Smooth muscle cell (in vitro differentiated cells): ENCODE measurements around the gene PKD1. TPM values are rescaled to one million over a fixed set of nuclear protein-coding genes. Genes with fewer than 3 reads are reported as not detected.

Experiments
- DNase-seq: peaks from one replicate; lab custom pipeline; 2025; ENCODE audit not compliant: unreplicated experiment; lab: John Stamatoyannopoulos, UW
- H2AFZ ChIP-seq: fragments of 200-600 bp; sonication (generic); 2 replicates; pipeline ENCODE4 v1.6.0; 2016; ENCODE audit warnings: antibody characterized with exemption, low read depth, mild to moderate bottlenecking
- H3F3A ChIP-seq: fragments of 200-600 bp; sonication (generic); 2 replicates; pipeline ENCODE4 v1.6.0; 2017; ENCODE audit warnings: antibody characterized with exemption, low read depth
- H3K27ac ChIP-seq: fragments of 200-600 bp; sonication (generic); 2 replicates; pipeline ENCODE4 v1.5.1; 2016; ENCODE audit warnings: low read depth, mild to moderate bottlenecking
- H3K27me3 ChIP-seq: fragments of 200-600 bp; sonication (generic); 2 replicates; pipeline ENCODE4 v1.6.1; 2016; ENCODE audit warnings: low read depth, mild to moderate bottlenecking
- H3K36me3 ChIP-seq: fragments of 200-600 bp; sonication (generic); 2 replicates; pipeline ENCODE4 v1.5.1; 2016; ENCODE audit warnings: low read depth
- H3K4me1 ChIP-seq: fragments of 200-600 bp; sonication (generic); 2 replicates; pipeline ENCODE4 v1.5.1; 2016; ENCODE audit warnings: low read depth
- H3K4me2 ChIP-seq: fragments of 200-600 bp; sonication (generic); 2 replicates; pipeline ENCODE4 v1.6.0; 2016; ENCODE audit warnings: mild to moderate bottlenecking
- H3K4me3 ChIP-seq: fragments of 200-600 bp; sonication (generic); 2 replicates; pipeline ENCODE4 v1.5.1; 2016; ENCODE audit warnings: mild to moderate bottlenecking
- H3K79me2 ChIP-seq: fragments of 200-600 bp; sonication (generic); 2 replicates; pipeline ENCODE4 v1.6.0; 2016; ENCODE audit warnings: low read depth, mild to moderate bottlenecking
- H3K9ac ChIP-seq: fragments of 200-600 bp; sonication (generic); 2 replicates; pipeline ENCODE4 v1.6.0; 2016; ENCODE audit warnings: low read depth
- H3K9me3 ChIP-seq: fragments of 200-600 bp; sonication (generic); replicated peaks from 2 replicates; pipeline ENCODE4 v1.5.1; 2016; ENCODE audit warnings: low read depth
- H4K20me1 ChIP-seq: fragments of 200-600 bp; sonication (generic); 2 replicates; pipeline ENCODE4 v1.6.0; 2016; ENCODE audit warnings: low read depth
- WGBS: methylation state at CpG from one replicate; pipeline ENCODE4 v1.1.7; 2016; ENCODE audit warnings: low lambda C conversion rate; 5-methylcytosine and 5-hydroxymethylcytosine counted together
- polyA plus RNA-seq: library from polyadenylated mRNA; unstranded; fragments of >200 nt; fragmentation: Nextera tagmentation; extraction: Ambion mirVana; gene quantifications from 2 replicates; pipeline ENCODE4 v1.2.1, GENCODE V29; 2016
- total RNA-seq: library from RNA; depleted of rRNA; stranded (reverse); fragments of >200 nt; gene quantifications from 2 replicates; pipeline ENCODE4 v1.2.3, GENCODE V29; 2014
- TF ChIP-seq, protein P1 (sequence below): fragments of 200-600 bp; sonication (generic); IDR thresholded peaks from 2 replicates; pipeline ENCODE4 v1.5.1; 2017; ENCODE audit warnings: borderline replicate concordance, mild to moderate bottlenecking, antibody characterized with exemption; ENCODE audit not compliant: insufficient read depth, poor library complexity, severe bottlenecking

Gene PKD1
- total and polyA plus RNA-seq, 2 experiments from 2014 or later = 47.9 to 70.1 TPM

DNA sequence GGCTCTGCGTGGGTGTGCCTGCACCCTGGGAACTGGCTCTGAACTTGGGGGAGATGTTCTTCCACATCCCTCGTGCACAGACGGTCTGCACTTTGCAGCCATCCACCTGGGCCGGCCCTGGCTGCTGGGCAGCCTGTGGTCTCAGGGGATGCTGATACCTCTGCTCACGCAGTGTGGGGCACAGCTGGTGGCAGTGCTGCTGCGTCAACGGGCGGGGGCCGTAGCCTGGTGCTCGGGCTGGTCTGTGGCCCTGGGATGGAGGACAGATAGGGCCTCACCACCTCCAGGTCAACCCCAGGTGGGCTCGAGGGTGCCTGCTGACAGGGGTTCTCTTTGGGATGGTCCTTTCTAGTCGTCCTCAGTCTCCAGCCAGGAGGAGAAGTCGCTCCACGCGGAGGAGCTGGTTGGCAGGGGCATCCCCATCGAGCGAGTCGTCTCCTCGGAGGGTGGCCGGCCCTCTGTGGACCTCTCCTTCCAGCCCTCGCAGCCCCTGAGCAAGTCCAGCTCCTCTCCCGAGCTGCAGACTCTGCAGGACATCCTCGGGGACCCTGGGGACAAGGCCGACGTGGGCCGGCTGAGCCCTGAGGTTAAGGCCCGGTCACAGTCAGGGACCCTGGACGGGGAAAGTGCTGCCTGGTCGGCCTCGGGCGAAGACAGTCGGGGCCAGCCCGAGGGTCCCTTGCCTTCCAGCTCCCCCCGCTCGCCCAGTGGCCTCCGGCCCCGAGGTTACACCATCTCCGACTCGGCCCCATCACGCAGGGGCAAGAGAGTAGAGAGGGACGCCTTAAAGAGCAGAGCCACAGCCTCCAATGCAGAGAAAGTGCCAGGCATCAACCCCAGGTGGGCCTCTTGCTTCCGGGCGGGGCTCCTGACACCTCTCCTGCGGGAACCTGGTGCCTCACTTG is 51.6 kb downstream of the PKD1 start:
- Histone ChIP-seq H3K79me2 (no peaks in the 10 kb centered on the region), H3K9me3 (no peaks in the 10 kb centered on the region), H2AFZ (no peak overlapping the region), H3K27ac (no peak overlapping the region), H3K4me3 (no peak overlapping the region), H3K36me3 (no peaks in the 10 kb centered on the region), H3K27me3 (no peaks in the 10 kb centered on the region), H3K9ac (no peak overlapping the region), H3K4me1 (no peaks in the 10 kb centered on the region), H3F3A (no peaks in the 10 kb centered on the region), H3K4me2 (no peak overlapping the region), H4K20me1 (peaks cover 11% of the 10 kb centered on the region)
- WGBS = 94% methylated on average over 44 of the region's 44 CpGs
- TF ChIP-seq, protein P1, sequence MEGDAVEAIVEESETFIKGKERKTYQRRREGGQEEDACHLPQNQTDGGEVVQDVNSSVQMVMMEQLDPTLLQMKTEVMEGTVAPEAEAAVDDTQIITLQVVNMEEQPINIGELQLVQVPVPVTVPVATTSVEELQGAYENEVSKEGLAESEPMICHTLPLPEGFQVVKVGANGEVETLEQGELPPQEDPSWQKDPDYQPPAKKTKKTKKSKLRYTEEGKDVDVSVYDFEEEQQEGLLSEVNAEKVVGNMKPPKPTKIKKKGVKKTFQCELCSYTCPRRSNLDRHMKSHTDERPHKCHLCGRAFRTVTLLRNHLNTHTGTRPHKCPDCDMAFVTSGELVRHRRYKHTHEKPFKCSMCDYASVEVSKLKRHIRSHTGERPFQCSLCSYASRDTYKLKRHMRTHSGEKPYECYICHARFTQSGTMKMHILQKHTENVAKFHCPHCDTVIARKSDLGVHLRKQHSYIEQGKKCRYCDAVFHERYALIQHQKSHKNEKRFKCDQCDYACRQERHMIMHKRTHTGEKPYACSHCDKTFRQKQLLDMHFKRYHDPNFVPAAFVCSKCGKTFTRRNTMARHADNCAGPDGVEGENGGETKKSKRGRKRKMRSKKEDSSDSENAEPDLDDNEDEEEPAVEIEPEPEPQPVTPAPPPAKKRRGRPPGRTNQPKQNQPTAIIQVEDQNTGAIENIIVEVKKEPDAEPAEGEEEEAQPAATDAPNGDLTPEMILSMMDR = no peak
- no peak for DNase-seq

DNA sequence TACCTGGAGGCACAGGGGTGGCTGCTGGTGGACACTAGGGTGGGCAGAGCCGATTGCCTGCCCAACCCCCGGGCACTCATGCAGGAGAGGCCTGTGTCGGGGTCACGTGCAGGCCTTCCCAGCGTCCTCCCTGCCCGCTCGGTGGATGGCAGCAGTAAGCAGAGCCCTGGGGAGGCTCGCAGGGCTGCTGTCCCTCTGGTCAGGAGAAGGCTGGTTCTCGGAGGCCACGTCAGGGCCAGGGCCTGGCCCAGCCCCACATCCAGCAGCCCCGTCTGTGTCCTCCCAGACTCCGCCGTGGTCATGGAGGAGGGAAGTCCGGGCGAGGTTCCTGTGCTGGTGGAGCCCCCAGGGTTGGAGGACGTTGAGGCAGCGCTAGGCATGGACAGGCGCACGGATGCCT is 52.3 kb downstream of the PKD1 start:
- DNase-seq = no peak
- TF ChIP-seq, protein P1 = no peak
- no peaks in the 10 kb centered on the region for H3K79me2 ChIP-seq
- H3K36me3 ChIP-seq = no peaks in the 10 kb centered on the region
- H3K27ac ChIP-seq = no peak overlapping the region
- H2AFZ ChIP-seq = no peak overlapping the region
- no peaks in the 10 kb centered on the region for H3K27me3 ChIP-seq
- no peaks in the 10 kb centered on the region for H3F3A ChIP-seq
- no peaks in the 10 kb centered on the region for H3K4me1 ChIP-seq
- H3K9me3 ChIP-seq = no peaks in the 10 kb centered on the region
- H4K20me1 ChIP-seq = peaks cover 5% of the 10 kb centered on the region
- no peak overlapping the region for H3K9ac ChIP-seq
- H3K4me3 ChIP-seq = no peak overlapping the region
- H3K4me2 ChIP-seq = no peak overlapping the region
- 93% methylated on average over 19 of the region's 19 CpGs for WGBS

DNA sequence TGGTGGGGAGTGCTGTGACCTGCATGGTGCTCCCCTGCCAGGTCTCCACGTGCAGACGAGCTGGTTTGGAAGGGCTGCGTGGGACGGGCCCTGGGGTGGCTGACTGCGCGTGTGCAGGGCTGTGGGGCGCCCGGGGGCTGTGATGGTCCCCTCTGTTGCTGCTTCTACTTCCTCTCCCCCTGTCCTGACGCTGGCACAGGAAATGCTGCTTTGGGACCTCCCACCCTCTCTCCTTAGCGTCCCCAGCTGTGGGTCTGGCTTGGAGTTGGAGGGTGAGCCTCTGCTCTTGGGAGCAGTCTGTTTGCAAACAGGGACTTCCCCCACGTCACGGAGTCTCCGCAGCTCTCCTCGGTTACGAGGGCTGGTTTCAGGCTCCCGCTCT is 52.7 kb downstream of the PKD1 start:
- H2AFZ ChIP-seq = no peak overlapping the region
- no peaks in the 10 kb centered on the region for H3K9me3 ChIP-seq
- no peak for DNase-seq
- H3K79me2 ChIP-seq = no peaks in the 10 kb centered on the region
- no peaks in the 10 kb centered on the region for H3K36me3 ChIP-seq
- H3K4me1 ChIP-seq = no peaks in the 10 kb centered on the region
- H3K9ac ChIP-seq = no peak overlapping the region
- no peaks in the 10 kb centered on the region for H3K27me3 ChIP-seq
- no peak overlapping the region for H3K4me2 ChIP-seq
- H4K20me1 ChIP-seq = peaks cover under 1% of the 10 kb centered on the region
- no peaks in the 10 kb centered on the region for H3F3A ChIP-seq
- no peak overlapping the region for H3K27ac ChIP-seq
- TF ChIP-seq, protein P1 = no peak
- 88% methylated on average over 16 of the region's 16 CpGs for WGBS
- H3K4me3 ChIP-seq = no peak overlapping the region
